DOHH2 (cell line): ENCODE data around the gene PIGH.

ENCODE experiments used
- CTCF ChIP-seq: fragments of 200-600 bp; sonication (generic); IDR thresholded peaks from one replicate; pipeline ENCODE4 v1.5.1; 2014; ENCODE audit warnings: antibody characterized with exemption, mild to moderate bottlenecking, low read depth, low read length; ENCODE audit not compliant: poor library complexity, severe bottlenecking
- EZH2phosphoT487 ChIP-seq: fragments of 200-600 bp; sonication (generic); IDR thresholded peaks from 2 replicates; pipeline ENCODE4 v1.6.1; 2017; ENCODE audit warnings: borderline replicate concordance, mild to moderate bottlenecking, antibody characterized with exemption, low read length, moderate library complexity, mixed read lengths

- no peak for TF ChIP-seq CTCF
- TF ChIP-seq EZH2phosphoT487, result no peak
Observed at GRCh38 chr14:67559639-67560038, 40.4 kb downstream of the PIGH start.
